Duodenal mucosa (tissue), 2 donors: ENCODE data around the gene TUBG2.
A peak's percentile ranks its signal among the peaks of the same experiment; 100 is the strongest.
"Not testable (repeated sequence)": the region's sequence is repeated elsewhere in the genome, so short reads cannot be mapped to it uniquely, and the experiment has no call there.

ENCODE experiments used
- H3K27ac ChIP-seq: one replicate; pipeline ENCODE4 v1.7.0; 2013; ENCODE audit warnings: low read depth, low read length
- H3K27me3 ChIP-seq, 2 donors: one replicate each; pipeline ENCODE4 v1.7.0; 2013; ENCODE audit warnings: low read length in 2 of 2, control low read depth in 1 of 2; ENCODE audit not compliant: insufficient read depth in 2 of 2, control insufficient read depth in 1 of 2
- H3K36me3 ChIP-seq, 2 donors: one replicate each; pipeline ENCODE4 v1.7.0; 2013; ENCODE audit warnings: low read length in 2 of 2, control low read depth in 1 of 2; ENCODE audit not compliant: insufficient read depth in 2 of 2, control insufficient read depth in 1 of 2
- H3K4me1 ChIP-seq, 2 donors: one replicate each; pipeline ENCODE4 v1.7.0; 2013; ENCODE audit warnings: low read length in 2 of 2, control low read depth in 1 of 2; ENCODE audit not compliant: insufficient read depth in 2 of 2, control insufficient read depth in 1 of 2
- H3K4me3 ChIP-seq, 2 donors: one replicate each; pipeline ENCODE4 v1.7.0; 2013; ENCODE audit warnings: low read length in 2 of 2, low read depth in 1 of 2
- H3K9ac ChIP-seq, 2 donors: one replicate each; pipeline ENCODE4 v1.7.0; 2013; ENCODE audit warnings: low read length in 2 of 2, low read depth in 1 of 2
- H3K9me3 ChIP-seq, 2 donors: one replicate each; pipeline ENCODE4 v1.7.0; 2013; ENCODE audit warnings: low read length in 2 of 2, control low read depth in 1 of 2; ENCODE audit not compliant: control insufficient read depth in 1 of 2

Gene TUBG2

GRCh38 chr17:42623732-42624596 is 35.1 kb upstream of the TUBG2 start:
- no peaks in the 10 kb centered on the region for H3K27me3 ChIP-seq
- no peaks in the 10 kb centered on the region for H3K36me3 ChIP-seq
- H3K9me3 ChIP-seq: no peaks in the 10 kb centered on the region
- H3K4me1 ChIP-seq: peaks cover 12 to 14% of the 10 kb centered on the region in 2 donors
- peak overlapping the region in 1 of 2 donors; percentile 36 for H3K9ac ChIP-seq
- peak overlapping the region in 1 of 2 donors; percentile 12 for H3K4me3 ChIP-seq
- H3K27ac ChIP-seq: peak overlapping the region; percentile 67

GRCh38 chr17:42627032-42627764 is 31.9 kb upstream of the TUBG2 start:
- not testable (repeated sequence) for H3K27ac ChIP-seq, H3K4me3 ChIP-seq, H3K27me3 ChIP-seq, H3K36me3 ChIP-seq, H3K9me3 ChIP-seq, H3K9ac ChIP-seq
- H3K4me1 ChIP-seq: peaks cover 5 to 11% of the 10 kb centered on the region in 2 donors

GRCh38 chr17:42629411-42630009 is 29.6 kb upstream of the TUBG2 start:
- Histone ChIP-seq H3K36me3 (no peaks in the 10 kb centered on the region), H3K27me3 (no peaks in the 10 kb centered on the region), H3K4me1 (peaks cover 0 to 1% of the 10 kb centered on the region in 2 donors), H3K9me3 (no peaks in the 10 kb centered on the region), H3K27ac (no peak overlapping the region), H3K4me3 (no peak overlapping the region), H3K9ac (no peak overlapping the region)

- Histone ChIP-seq H3K36me3 (no peaks in the 10 kb centered on the region), H3K9ac (no peak overlapping the region), H3K4me1 (no peaks in the 10 kb centered on the region), H3K27me3 (no peaks in the 10 kb centered on the region), H3K27ac (peak overlapping the region; percentile 67), H3K9me3 (no peaks in the 10 kb centered on the region), H3K4me3 (no peak overlapping the region)
Observed at GRCh38 chr17:42632949-42633444, 26.1 kb upstream of the TUBG2 start.

GRCh38 chr17:42639525-42640113 is 19.5 kb upstream of the TUBG2 start:
- Histone ChIP-seq H3K27ac (no peak overlapping the region), H3K4me1 (no peaks in the 10 kb centered on the region), H3K27me3 (no peaks in the 10 kb centered on the region), H3K4me3 (no peak overlapping the region), H3K9me3 (no peaks in the 10 kb centered on the region), H3K9ac (no peak overlapping the region), H3K36me3 (no peaks in the 10 kb centered on the region)

GRCh38 chr17:42640121-42640520 is 19.0 kb upstream of the TUBG2 start:
- H3K4me3 ChIP-seq: no peak overlapping the region
- no peak overlapping the region for H3K27ac ChIP-seq
- no peaks in the 10 kb centered on the region for H3K4me1 ChIP-seq
- H3K36me3 ChIP-seq: no peaks in the 10 kb centered on the region
- no peaks in the 10 kb centered on the region for H3K27me3 ChIP-seq
- H3K9ac ChIP-seq: no peak overlapping the region
- no peaks in the 10 kb centered on the region for H3K9me3 ChIP-seq

GRCh38 chr17:42642336-42642735 is 16.7 kb upstream of the TUBG2 start:
- no peaks in the 10 kb centered on the region for H3K27me3 ChIP-seq
- H3K9me3 ChIP-seq: no peaks in the 10 kb centered on the region
- H3K36me3 ChIP-seq: no peaks in the 10 kb centered on the region
- H3K4me3 ChIP-seq: no peak overlapping the region
- H3K9ac ChIP-seq: no peak overlapping the region
- H3K4me1 ChIP-seq: no peaks in the 10 kb centered on the region
- no peak overlapping the region for H3K27ac ChIP-seq

- H3K36me3 ChIP-seq: no peaks in the 10 kb centered on the region
- no peak overlapping the region for H3K9ac ChIP-seq
- H3K4me3 ChIP-seq: no peak overlapping the region
- H3K4me1 ChIP-seq: no peaks in the 10 kb centered on the region
- H3K27ac ChIP-seq: no peak overlapping the region
- H3K27me3 ChIP-seq: no peaks in the 10 kb centered on the region
- no peaks in the 10 kb centered on the region for H3K9me3 ChIP-seq
Observed at GRCh38 chr17:42647778-42648177, 11.3 kb upstream of the TUBG2 start.

GRCh38 chr17:42651392-42651791 is 7.7 kb upstream of the TUBG2 start:
- no peak overlapping the region for H3K27ac ChIP-seq
- no peaks in the 10 kb centered on the region for H3K36me3 ChIP-seq
- H3K9me3 ChIP-seq: no peaks in the 10 kb centered on the region
- peaks cover 0 to 5% of the 10 kb centered on the region in 2 donors for H3K27me3 ChIP-seq
- H3K4me1 ChIP-seq: peaks cover 0 to 9% of the 10 kb centered on the region in 2 donors
- H3K4me3 ChIP-seq: no peak overlapping the region
- no peak overlapping the region for H3K9ac ChIP-seq
